ENCODE data around the gene TMEM250.

Gene TMEM250

DNA sequence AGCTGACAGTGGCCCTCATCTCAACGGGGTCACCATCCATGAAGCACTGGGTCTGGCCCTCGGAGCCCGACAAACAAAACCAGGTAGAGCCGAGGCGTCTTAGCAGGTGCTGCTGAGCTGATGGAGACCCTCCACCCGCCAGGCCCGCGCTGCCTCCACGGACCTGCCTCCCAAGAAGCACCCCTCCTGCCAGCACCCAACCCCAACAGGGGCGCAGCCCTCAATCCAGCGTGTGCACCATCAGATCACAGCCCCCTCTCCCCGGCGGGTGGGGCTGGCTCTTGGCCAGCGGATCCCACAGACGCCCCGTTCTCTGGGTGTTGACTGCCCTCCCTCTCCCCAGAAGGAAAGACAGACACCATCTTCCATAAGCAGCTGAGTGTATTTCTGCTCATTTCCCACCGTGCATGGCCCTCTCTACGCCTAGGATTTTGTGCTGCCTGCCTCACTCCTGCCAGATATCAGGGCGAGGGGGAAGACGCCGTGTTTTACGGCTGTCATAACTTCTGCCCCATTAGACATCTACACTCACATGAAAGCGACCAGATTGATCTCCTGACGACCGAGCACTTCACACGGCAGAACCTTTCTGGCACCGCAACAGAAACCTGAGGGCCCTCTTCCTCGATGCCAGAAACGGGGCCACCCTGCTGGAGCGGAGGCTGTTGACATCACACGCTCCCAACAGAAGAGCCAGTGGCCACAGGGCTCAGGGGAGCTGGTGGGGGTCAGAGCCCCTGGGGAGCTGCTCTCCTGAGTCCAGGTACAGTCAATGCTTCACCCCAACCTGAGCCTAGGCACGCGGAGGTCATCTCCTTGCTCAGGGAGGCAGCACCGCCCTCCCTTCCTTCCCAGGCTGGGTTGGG, 35.9 kb downstream of the TMEM250 start:
- DNase-seq (ENCODE audit: low read depth in 2 of 2) = no peak

- no peak for DNase-seq (ENCODE audit: low read depth in 2 of 2)
Measured at GRCh38 chr9:136081826-136082495, 36.7 kb downstream of the TMEM250 start.

GRCh38 chr9:136081113-136081825, 37.4 kb downstream of the TMEM250 start:
- no peak for DNase-seq (ENCODE audit: low read depth in 2 of 2)

- DNase-seq (ENCODE audit: low read depth in 2 of 2) = no peak
Measured at GRCh38 chr9:136080716-136081112, 38.0 kb downstream of the TMEM250 start.

DNA sequence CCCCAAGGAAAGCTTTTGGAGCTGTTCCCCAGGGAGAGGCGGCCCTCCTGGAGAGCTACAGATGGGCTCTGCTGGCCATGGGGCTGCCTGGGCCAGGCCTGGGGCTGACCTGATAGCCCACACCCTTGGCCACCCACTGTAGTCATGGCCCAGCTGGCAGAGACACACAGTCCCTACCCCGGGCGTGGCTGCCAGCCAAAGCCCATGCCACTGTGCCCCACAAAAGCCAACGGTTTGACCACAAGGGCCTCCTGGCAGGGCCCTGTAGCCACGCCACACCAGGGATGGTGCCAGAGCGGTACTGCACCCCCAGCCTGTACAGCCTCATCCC, 38.8 kb downstream of the TMEM250 start:
- DNase-seq (ENCODE audit: low read depth in 2 of 2) = no peak

DNA sequence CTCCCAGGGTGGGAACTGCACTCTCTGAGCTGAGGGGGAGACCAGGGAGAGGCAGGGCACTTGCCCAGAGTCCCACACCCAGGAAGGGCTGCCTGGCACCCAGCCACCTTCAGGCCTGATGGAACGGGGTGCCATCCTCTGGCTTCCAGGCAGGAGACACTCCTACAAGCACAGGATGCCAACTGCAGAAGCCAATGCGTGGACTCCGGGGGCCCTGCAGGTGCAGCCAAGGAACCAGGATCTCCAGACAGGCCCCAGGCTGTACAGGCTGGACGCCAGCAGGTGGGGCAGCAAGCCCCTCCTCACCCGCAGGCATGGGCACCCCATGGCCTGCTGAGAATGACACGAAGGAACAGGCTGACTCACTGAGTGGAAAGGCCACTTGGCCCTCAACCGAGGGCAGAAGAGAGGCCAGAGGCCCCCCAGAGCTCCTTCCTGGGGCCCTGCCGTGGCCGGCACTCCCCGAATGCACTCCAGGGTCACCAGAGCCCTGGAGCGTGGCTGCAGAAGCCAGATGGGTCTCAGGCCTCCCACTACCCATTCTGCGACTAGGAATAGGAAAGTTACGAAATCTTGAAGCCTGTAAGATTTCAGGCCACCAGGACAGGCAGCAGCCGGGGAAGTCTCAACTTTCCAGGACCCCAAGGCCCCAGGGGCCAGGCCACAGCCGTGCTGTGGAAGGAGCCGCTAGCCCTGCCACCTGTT, 39.3 kb downstream of the TMEM250 start:
- no peak for DNase-seq (ENCODE audit: low read depth in 2 of 2)

- DNase-seq (ENCODE audit: low read depth in 2 of 2) = no peak
Measured at GRCh38 chr9:136078498-136079011, 40.1 kb downstream of the TMEM250 start.

- no peak for DNase-seq (ENCODE audit: low read depth in 2 of 2)
Measured at GRCh38 chr9:136078024-136078423, 40.7 kb downstream of the TMEM250 start.

DNA sequence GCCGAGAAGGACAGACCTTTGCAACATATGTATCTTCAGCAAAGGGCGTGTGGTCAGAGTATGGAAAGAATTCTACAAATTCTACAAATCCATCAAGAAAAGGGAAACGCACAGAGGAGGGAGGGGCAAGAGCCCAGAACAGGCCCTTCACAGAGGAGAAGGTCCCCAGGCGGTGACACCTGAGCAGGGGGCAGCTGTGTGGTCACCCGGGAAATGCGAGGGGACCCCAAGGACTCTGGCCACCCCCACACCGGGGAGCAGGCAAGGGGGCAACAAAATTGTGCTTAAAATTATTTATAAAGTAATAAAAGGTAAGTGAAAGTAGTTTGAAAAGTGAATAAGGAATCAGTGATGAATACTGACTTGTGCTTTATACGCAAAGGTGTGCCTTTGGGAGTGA, 41.2 kb downstream of the TMEM250 start:
- DNase-seq (ENCODE audit: low read depth in 2 of 2) = no peak

- DNase-seq (ENCODE audit: low read depth in 2 of 2) = no peak
Measured at GRCh38 chr9:136075881-136076678, 42.6 kb downstream of the TMEM250 start.

DNA sequence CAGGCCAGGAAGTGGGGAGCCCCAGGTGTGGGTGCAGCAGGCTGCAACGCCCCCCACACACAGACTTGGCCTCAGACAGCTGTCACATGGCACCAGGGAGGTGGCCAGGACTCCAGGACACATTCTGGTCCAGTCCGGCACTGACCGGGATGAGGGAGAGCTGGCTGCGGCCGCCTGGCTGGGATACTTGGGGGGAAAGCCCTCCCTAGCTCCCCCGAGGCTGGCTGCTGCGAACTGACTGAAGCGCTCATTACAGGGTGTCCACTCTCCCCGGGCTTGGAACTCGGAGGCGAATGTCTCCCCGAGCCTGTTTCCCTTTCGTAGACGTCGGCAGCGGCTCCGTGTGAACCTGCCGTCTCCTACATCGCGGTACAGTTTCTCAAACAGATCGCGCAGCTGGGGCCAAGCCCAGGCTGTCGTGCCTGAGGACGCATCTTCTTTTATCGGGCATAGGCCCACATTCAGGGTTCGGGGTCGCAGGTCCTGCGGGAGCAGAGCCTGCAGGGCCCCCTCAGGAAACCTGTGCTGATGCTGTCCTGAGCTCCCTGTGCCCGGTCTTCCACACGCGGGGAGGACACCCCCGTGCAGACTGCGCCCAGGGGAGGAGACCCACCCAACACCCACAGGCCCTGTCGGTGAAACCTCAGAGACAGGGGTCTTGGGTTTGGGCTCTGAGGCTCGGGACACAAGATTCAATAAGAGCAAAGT, 43.4 kb downstream of the TMEM250 start:
- DNase-seq (ENCODE audit: low read depth in 2 of 2) = no peak

DNA sequence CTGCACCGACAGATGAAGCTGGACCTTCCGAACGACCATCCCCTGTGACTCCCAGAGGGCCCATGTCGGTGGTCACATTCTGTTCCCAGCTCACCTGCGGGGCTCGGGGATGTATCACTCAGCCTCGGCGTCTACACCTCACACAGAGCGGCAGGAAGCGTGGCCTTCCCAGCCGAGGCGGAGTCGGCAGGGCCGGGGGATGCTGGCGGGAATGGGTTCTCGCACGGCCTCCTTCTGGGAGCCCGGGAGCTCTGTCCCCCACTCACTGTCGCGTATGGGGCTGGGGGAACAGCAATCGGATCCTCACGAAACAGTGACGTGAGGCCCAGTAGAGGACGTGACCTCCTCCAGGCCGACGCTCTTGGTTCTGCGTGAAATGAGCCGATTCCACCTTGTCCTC, 44.0 kb downstream of the TMEM250 start:
- no peak for DNase-seq (ENCODE audit: low read depth in 2 of 2)

Measured in fibroblast of skin of left quadriceps (primary cell).